Left ventricle myocardium inferior (tissue), 1 donor: Measurements from ENCODE around the gene ELAC1. TPM values are rescaled to one million over a fixed set of nuclear protein-coding genes. Genes with fewer than 3 reads are reported as not detected.

Experiments
- DNase-seq: peaks from one replicate; pipeline ENCODE4 v3.0.0-alpha.2; 2020
- H3K27ac ChIP-seq: fragments of 200-600 bp; replicated peaks from 2 replicates; pipeline ENCODE4 v1.8.0; 2021
- H3K27me3 ChIP-seq: fragments of 200-600 bp; 2 replicates; pipeline ENCODE4 v1.8.0; 2021; ENCODE audit warnings: low read depth
- H3K36me3 ChIP-seq: fragments of 200-600 bp; 2 replicates; pipeline ENCODE4 v1.8.0; 2021
- H3K4me1 ChIP-seq: fragments of 200-600 bp; 2 replicates; pipeline ENCODE4 v1.8.0; 2021
- H3K4me3 ChIP-seq: fragments of 200-600 bp; 2 replicates; pipeline ENCODE4 v1.8.0; 2021; ENCODE audit warnings: mild to moderate bottlenecking, moderate library complexity
- H3K9me3 ChIP-seq: fragments of 200-600 bp; replicated peaks from 2 replicates; pipeline ENCODE4 v1.8.0; 2021
- CTCF ChIP-seq: fragments of 200-600 bp; IDR thresholded peaks from 2 replicates; pipeline ENCODE4 v1.8.0; 2021; ENCODE audit warnings: antibody characterized with exemption, mild to moderate bottlenecking, borderline replicate concordance
- intact Hi-C: fragments of 100-400 bp; cut with micrococcal nuclease; formaldehyde crosslinking; loops from one replicate; pipeline ENCODE4 v1.11.0; 2022
- total RNA-seq: library from RNA; stranded (reverse); fragmentation: NEBNext Ultra II Directional; extraction: Animal tissue kit (Norgen Biotek cat#: 25700); gene quantifications from one replicate; pipeline ENCODE4 v1.2.1, GENCODE V29; 2021
- donor health status: DM: no; HTN: yes; CAD: no; lungs with severe emphysema.

Gene ELAC1
- total RNA-seq, 1 donor from 2014 or later, result 5.2 TPM

GRCh38 chr18:50933684-50934083 lies 34.2 kb upstream of the ELAC1 start:
- Histone ChIP-seq H3K27me3 (no peaks in the 10 kb centered on the region), H3K36me3 (peaks cover 24% of the 10 kb centered on the region), H3K4me1 (peaks cover 9% of the 10 kb centered on the region), H3K27ac (no peak overlapping the region), H3K9me3 (no peaks in the 10 kb centered on the region), H3K4me3 (no peak overlapping the region)
- intact Hi-C loops, result no loop called here
- no peak for DNase-seq
- no peak for TF ChIP-seq CTCF

GRCh38 chr18:50934545-50935211 lies 33.2 kb upstream of the ELAC1 start:
- intact Hi-C loops, result no loop called here

GRCh38 chr18:50935493-50936191 lies 32.2 kb upstream of the ELAC1 start:
- Histone ChIP-seq H3K36me3 (peaks cover 25% of the 10 kb centered on the region), H3K27me3 (no peaks in the 10 kb centered on the region), H3K4me1 (peaks cover 9% of the 10 kb centered on the region), H3K9me3 (no peaks in the 10 kb centered on the region), H3K27ac (no peak overlapping the region), H3K4me3 (no peak overlapping the region)
- intact Hi-C loops, result no loop called here
- no peak for TF ChIP-seq CTCF
- no peak for DNase-seq

More at GRCh38 chr18:50934545-50935211, 33.2 kb upstream of the ELAC1 start:
- Histone ChIP-seq H3K27me3 (no peaks in the 10 kb centered on the region), H3K9me3 (no peaks in the 10 kb centered on the region), H3K27ac (no peak overlapping the region), H3K4me3 (no peak overlapping the region), H3K36me3 (peaks cover 24% of the 10 kb centered on the region), H3K4me1 (peaks cover 9% of the 10 kb centered on the region)
- no peak for DNase-seq
- no peak for TF ChIP-seq CTCF

- Histone ChIP-seq H3K36me3 (peaks cover 25% of the 10 kb centered on the region), H3K9me3 (no peaks in the 10 kb centered on the region), H3K27me3 (no peaks in the 10 kb centered on the region), H3K4me3 (no peak overlapping the region), H3K4me1 (peaks cover 9% of the 10 kb centered on the region), H3K27ac (no peak overlapping the region)
- no peak for TF ChIP-seq CTCF
- DNase-seq, result no peak
- intact Hi-C loops, result no loop called here
Measured at GRCh38 chr18:50937183-50937582, 30.7 kb upstream of the ELAC1 start.

- TF ChIP-seq CTCF, result no peak
- no peak overlapping the region for H3K27ac ChIP-seq
- peaks cover 4% of the 10 kb centered on the region for H3K4me1 ChIP-seq
- no peaks in the 10 kb centered on the region for H3K27me3 ChIP-seq
- H3K36me3 ChIP-seq, result peaks cover 24% of the 10 kb centered on the region
- no peak overlapping the region for H3K4me3 ChIP-seq
- no peak for DNase-seq
- intact Hi-C loops, result no loop called here
- H3K9me3 ChIP-seq, result no peaks in the 10 kb centered on the region
Measured at GRCh38 chr18:50938912-50939311, 28.9 kb upstream of the ELAC1 start.
